ENCODE data around the gene CFHR5.
"Not testable (repeated sequence)": the region's sequence is repeated elsewhere in the genome, so short reads cannot be mapped to it uniquely, and the experiment has no call there.

CFHR5 gene

DNA sequence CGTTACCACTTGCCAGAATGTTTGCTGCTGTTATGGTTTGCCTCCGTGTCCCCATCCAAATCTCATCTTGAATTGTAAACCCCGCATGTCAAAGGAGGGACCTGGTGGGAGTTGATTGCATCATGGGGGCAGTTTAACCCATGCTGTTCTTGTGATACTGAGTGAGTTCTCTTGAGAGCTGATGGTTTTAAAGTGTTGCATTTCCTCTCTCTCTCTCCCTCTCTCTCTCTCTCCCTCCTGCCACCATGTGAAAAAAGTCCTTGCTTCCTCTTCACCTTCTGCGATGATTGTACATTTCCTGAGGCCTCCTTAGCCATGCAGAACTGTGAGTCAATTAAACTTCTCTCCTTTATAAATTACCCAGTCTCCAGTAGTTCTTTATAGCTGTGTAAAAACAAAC lies 44.4 kb downstream of the CFHR5 start:
- no peak for DNase-seq

- DNase-seq: no peak
Observed at GRCh38 chr1:197024460-197024859, 47.1 kb downstream of the CFHR5 start.

DNA sequence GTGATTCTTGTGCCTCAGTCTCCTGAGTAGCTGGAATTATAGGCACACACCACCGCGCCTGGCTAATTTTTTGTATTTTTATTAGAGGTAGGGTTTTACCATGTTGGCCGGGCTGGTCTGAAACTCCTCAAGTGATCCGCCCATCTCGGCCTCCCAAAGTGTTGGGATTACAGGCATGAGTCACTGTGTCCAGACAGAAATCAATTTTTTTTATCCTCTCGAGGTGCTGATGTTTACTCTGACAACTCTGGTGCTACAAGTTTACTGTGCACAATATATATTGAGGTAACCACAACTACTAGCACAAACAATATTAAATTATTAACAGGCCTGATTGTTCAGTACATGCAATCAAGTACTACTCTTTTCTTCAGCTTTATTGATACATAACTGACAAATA lies 50.0 kb downstream of the CFHR5 start:
- no peak for DNase-seq

DNA sequence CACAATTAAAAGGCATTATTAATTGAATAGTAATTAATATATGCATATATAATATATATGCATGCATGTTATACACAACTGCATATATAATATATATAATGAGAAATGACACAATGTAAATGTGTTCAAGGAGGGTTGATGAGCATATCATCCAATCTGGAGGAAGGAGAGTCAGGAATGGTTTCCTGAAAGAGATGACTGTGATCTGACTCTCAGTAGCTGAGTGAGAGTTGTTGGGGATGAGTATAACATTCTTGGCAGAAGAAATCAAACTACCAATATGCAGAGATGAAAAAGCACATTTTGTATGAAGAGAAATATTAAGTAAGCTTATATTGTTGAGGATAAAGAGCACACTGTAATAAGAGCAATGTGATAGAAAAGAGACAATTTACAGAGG lies 52.4 kb downstream of the CFHR5 start:
- DNase-seq: no peak

DNA sequence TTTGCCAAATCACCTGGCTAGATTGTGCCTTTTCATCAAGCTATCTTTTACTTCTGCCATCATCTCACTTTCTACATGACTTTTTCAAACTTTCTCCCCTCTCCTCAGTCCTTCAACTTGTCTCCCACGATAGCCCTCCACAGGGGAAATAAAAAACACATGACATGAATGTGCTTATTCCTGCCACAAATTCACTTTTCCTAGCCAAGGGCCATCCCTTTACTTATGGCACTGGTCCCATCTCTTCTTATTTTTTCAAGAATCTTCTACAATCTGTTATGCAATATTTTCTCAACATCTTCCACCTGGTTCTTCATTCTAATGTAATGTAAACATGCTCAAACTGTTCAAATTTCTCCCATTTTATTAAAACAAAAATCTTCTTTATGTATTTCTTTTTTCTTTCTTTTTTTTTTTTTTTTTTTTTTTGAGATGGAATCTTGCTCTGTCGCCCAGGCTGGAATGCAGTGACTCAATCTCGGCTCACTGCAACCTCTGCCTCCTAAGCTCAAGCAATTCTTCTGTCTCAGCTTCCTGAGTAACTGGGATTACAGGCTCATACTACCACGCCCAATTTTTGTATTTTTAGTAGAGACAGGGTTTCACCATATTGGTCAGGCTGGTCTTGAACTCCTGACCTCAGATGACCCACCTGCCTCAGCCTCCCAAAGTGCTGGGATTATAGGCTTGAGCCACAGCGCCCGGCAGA lies 57.4 kb downstream of the CFHR5 start:
- not testable (repeated sequence) for DNase-seq

DNA sequence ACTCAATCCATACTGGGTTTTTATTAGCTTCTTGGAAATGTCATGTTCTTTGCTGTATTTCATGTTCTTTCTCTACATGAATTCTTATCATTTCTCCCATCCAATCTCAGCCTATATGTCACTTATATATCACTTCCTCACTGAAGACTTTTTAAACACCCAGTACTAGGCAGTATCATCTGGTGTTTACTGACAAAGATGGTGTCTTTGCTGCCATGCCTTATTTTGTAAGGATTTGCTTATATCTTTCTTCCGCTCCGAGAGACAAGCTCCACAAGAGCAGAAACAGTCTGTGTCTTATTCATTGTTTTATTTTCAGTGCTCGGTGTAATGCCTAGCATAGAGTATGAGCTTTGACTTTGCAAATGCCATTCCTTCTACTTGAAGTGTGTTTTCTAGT lies 59.5 kb downstream of the CFHR5 start:
- no peak for DNase-seq

- DNase-seq: no peak
Observed at GRCh38 chr1:197041486-197042353, 64.4 kb downstream of the CFHR5 start.

DNA sequence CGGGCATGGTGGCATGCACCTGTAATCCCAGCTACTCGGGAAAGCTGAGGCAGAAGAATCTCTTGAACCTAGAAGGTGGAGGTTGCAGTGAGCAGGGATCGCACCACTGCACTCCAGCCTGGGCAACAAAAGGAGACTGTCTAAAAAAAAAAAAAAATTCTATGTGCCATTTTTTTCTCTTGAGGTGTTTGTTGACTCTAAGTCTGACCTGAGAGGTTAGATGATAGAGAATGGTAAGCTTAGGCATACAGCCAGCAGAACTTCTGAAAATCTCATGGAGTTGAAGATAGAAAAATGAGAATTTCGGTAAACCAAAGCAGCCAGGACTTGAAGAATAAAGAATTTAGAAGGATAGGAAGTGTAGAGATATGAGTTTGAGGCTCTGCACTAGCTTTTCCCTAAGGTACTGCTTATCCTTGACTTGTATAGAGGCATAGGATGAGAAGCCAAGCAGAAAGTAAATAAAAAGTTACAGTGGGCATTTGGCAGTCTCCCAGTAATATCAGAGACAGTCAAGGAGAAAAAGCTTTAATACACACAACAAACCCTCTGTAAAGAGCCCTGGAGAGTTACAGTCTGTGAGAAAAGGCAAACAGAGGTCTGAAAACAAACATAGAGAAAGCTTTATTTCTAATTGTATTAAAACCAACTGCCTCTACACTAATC lies 65.5 kb downstream of the CFHR5 start:
- no peak for DNase-seq

GRCh38 chr1:197049100-197049499 lies 71.7 kb downstream of the CFHR5 start:
- no peak for DNase-seq
